H1 (cell line): ENCODE results near the gene CEACAM6. TPM values are rescaled to one million over a fixed set of nuclear protein-coding genes. Genes with fewer than 3 reads are reported as not detected.

ENCODE experiments used
- CTCF ChIA-PET: fragments of 300-600 bp; sonication (Branson Sonifier 250); formaldehyde crosslinking; loops from one replicate; lab custom pipeline; 2021; ENCODE audit not compliant: partially characterized antibody; lab: Charles Lee
- POLR2A ChIA-PET: fragments of 300-600 bp; sonication (Branson Sonifier 250); formaldehyde crosslinking; loops from one replicate; lab custom pipeline; 2021; ENCODE audit warnings: inconsistent platforms; ENCODE audit not compliant: partially characterized antibody; lab: Charles Lee
- DNase-seq, 2 experiments: peaks; one replicate each; pipeline versions ENCODE4 v3.0.0 to v3.0.0-alpha.2; 2010 to 2022; ENCODE audit warnings: low spot score in 2 of 2, low read depth in 1 of 2, mixed read lengths in 1 of 2
- FAIRE-seq: peaks from 2 replicates; lab custom pipeline; 2011; peaks lifted over from hg19 to GRCh38; lab: Jason Lieb, UNC
- H2AFZ ChIP-seq: 2 replicates; pipeline ENCODE4 v1.8.1; 2012; ENCODE audit warnings: low read length, inconsistent platforms
- H2AK5ac ChIP-seq: 2 replicates; pipeline ENCODE4 v1.6.1; 2013; ENCODE audit warnings: low read depth, low read length
- H2BK120ac ChIP-seq: replicated peaks from 2 replicates; pipeline ENCODE3; 2013; ENCODE audit warnings: low read depth, low read length, inconsistent platforms
- H2BK12ac ChIP-seq: 2 replicates; pipeline ENCODE4 v1.6.1; 2013; ENCODE audit warnings: low read depth, low read length
- H2BK15ac ChIP-seq: 2 replicates; pipeline ENCODE4 v1.6.1; 2013; ENCODE audit warnings: low read length
- H2BK20ac ChIP-seq: 2 replicates; pipeline ENCODE4 v1.6.1; 2013; ENCODE audit warnings: low read length
- H2BK5ac ChIP-seq: 2 replicates; pipeline ENCODE4 v1.6.1; 2013; ENCODE audit warnings: low read depth, low read length
- H3K14ac ChIP-seq: 2 replicates; pipeline ENCODE4 v1.6.1; 2013; ENCODE audit warnings: inconsistent platforms; ENCODE audit not compliant: insufficient read length
- H3K18ac ChIP-seq: 2 replicates; pipeline ENCODE4 v1.6.1; 2013; ENCODE audit warnings: low read length; ENCODE audit errors: extremely low read depth
- H3K23ac ChIP-seq: 2 replicates; pipeline ENCODE4 v1.6.1; 2013; ENCODE audit warnings: inconsistent platforms; ENCODE audit not compliant: insufficient read length
- H3K23me2 ChIP-seq: 2 replicates; pipeline ENCODE4 v1.6.1; 2013; ENCODE audit warnings: low read depth, low read length
- H3K27ac ChIP-seq: 2 replicates; pipeline ENCODE4 v1.6.1; 2011; ENCODE audit warnings: low read depth, low read length, inconsistent platforms
- H3K27me3 ChIP-seq, 4 experiments: replicated peaks in 1 of 4; 1 replicate in 1 of 4; 2 replicates in 3 of 4; pipeline versions ENCODE4 v1.6.1 to v1.8.1; 2011 to 2013; ENCODE audit warnings: low read length in 3 of 4, mild to moderate bottlenecking in 3 of 4, inconsistent platforms in 2 of 4, mixed read lengths in 2 of 4, moderate library complexity in 1 of 4; ENCODE audit not compliant: control insufficient read depth in 3 of 4, insufficient read depth in 3 of 4; ENCODE audit errors: extremely low read depth in 1 of 4
- H3K36me3 ChIP-seq, 4 experiments: 2 replicates each; pipeline versions ENCODE4 v1.6.1 to v1.8.1; 2011 to 2013; ENCODE audit warnings: mild to moderate bottlenecking in 4 of 4, low read length in 3 of 4, moderate library complexity in 2 of 4, control low read depth in 1 of 4, inconsistent platforms in 1 of 4; ENCODE audit not compliant: insufficient read depth in 4 of 4, control insufficient read depth in 2 of 4
- H3K4ac ChIP-seq: replicated peaks from 2 replicates; pipeline ENCODE3; 2013; ENCODE audit warnings: low read length, low read depth, mixed read lengths, inconsistent platforms; ENCODE audit not compliant: insufficient read length
- H3K4me1 ChIP-seq, 4 experiments: replicated peaks in 1 of 4; 1 replicate in 1 of 4; 2 replicates in 3 of 4; pipeline versions ENCODE4 v1.6.1 to v1.8.1; 2011 to 2013; ENCODE audit warnings: low read length in 3 of 4, inconsistent platforms in 2 of 4, mixed read lengths in 1 of 4; ENCODE audit not compliant: insufficient read depth in 4 of 4, control insufficient read depth in 3 of 4
- H3K4me2 ChIP-seq, 2 experiments: 2 replicates each; pipeline versions ENCODE4 v1.6.1 to v1.8.1; 2011 to 2013; ENCODE audit warnings: low read depth in 2 of 2, low read length in 2 of 2, control low read depth in 1 of 2, inconsistent platforms in 1 of 2, mild to moderate bottlenecking in 1 of 2; ENCODE audit not compliant: insufficient read depth in 1 of 2
- H3K4me3 ChIP-seq, 4 experiments: fragments of 200-600, 300-600 bp in 1 of 4; sonication (generic), shearing (Covaris generic), sonication (Bioruptor Twin) in 1 of 4; 2 replicates each; pipeline versions ENCODE4 v1.5.1 to v1.8.1; 2011 to 2016; ENCODE audit warnings: low read length in 4 of 4, low read depth in 3 of 4, control low read depth in 2 of 4, inconsistent platforms in 2 of 4, mild to moderate bottlenecking in 2 of 4, mixed read lengths in 1 of 4, moderate library complexity in 1 of 4; ENCODE audit not compliant: insufficient read depth in 2 of 4; ENCODE audit errors: extremely low read depth in 1 of 4
- H3K56ac ChIP-seq: replicated peaks from 2 replicates; pipeline ENCODE3; 2013; ENCODE audit warnings: low read depth, mild to moderate bottlenecking, mixed read lengths, low read length, inconsistent platforms; ENCODE audit not compliant: insufficient read length
- H3K79me1 ChIP-seq: 2 replicates; pipeline ENCODE4 v1.6.1; 2013; ENCODE audit warnings: low read depth, low read length, control low read depth
- H3K79me2 ChIP-seq, 2 experiments: 2 replicates each; pipeline versions ENCODE4 v1.6.1 to v1.8.1; 2012 to 2013; ENCODE audit warnings: low read length in 2 of 2, mild to moderate bottlenecking in 2 of 2, inconsistent platforms in 1 of 2; ENCODE audit not compliant: insufficient read depth in 2 of 2, control insufficient read depth in 1 of 2
- H3K9ac ChIP-seq, 4 experiments: replicated peaks in 1 of 4; 1 replicate in 1 of 4; 2 replicates in 3 of 4; pipeline versions ENCODE4 v1.6.1 to v1.8.1; 2011 to 2013; ENCODE audit warnings: low read depth in 3 of 4, low read length in 3 of 4, control low read depth in 2 of 4, mild to moderate bottlenecking in 2 of 4, moderate library complexity in 2 of 4, inconsistent platforms in 1 of 4; ENCODE audit errors: extremely low read depth in 1 of 4
- H3K9me3 ChIP-seq, 2 experiments: 2 replicates each; pipeline versions ENCODE4 v1.6.1 to v1.8.1; 2012 to 2013; ENCODE audit warnings: mild to moderate bottlenecking in 2 of 2, moderate library complexity in 2 of 2, control low read depth in 1 of 2, inconsistent platforms in 1 of 2, low read depth in 1 of 2, low read length in 1 of 2, mixed read lengths in 1 of 2; ENCODE audit not compliant: insufficient read depth in 2 of 2
- H4K20me1 ChIP-seq, 2 experiments: replicated peaks in 1 of 2; 2 replicates each; pipeline versions ENCODE3 to v1.8.1; 2011 to 2013; ENCODE audit warnings: inconsistent platforms in 2 of 2, low read length in 2 of 2, mild to moderate bottlenecking in 1 of 2; ENCODE audit not compliant: insufficient read depth in 2 of 2, control insufficient read depth in 1 of 2
- H4K5ac ChIP-seq: 2 replicates; pipeline ENCODE4 v1.6.1; 2013; ENCODE audit warnings: low read length, low read depth, mixed read lengths, inconsistent platforms; ENCODE audit not compliant: insufficient read length
- H4K8ac ChIP-seq: 2 replicates; pipeline ENCODE4 v1.8.0; 2013; ENCODE audit warnings: mild to moderate bottlenecking, moderate library complexity, low read length, inconsistent platforms; ENCODE audit not compliant: insufficient read depth; ENCODE audit errors: extremely low read depth
- H4K91ac ChIP-seq: replicated peaks from 2 replicates; pipeline ENCODE3; 2013; ENCODE audit warnings: low read length, mixed read lengths, inconsistent platforms; ENCODE audit not compliant: insufficient read length
- HDAC2 ChIP-seq, 2 experiments: fragments of 300-600 bp in 1 of 2; sonication (generic) in 1 of 2; IDR thresholded peaks; 2 replicates each; pipeline ENCODE4 v1.6.1; 2011 to 2012; ENCODE audit warnings: low read depth in 2 of 2, low read length in 2 of 2, mild to moderate bottlenecking in 2 of 2, moderate library complexity in 2 of 2, borderline replicate concordance in 1 of 2, inconsistent platforms in 1 of 2
- POLR2A ChIP-seq, 2 experiments: IDR thresholded peaks; 1 replicate in 1 of 2; 2 replicates in 1 of 2; pipeline ENCODE4 v1.6.1; 2011; ENCODE audit warnings: low read depth in 2 of 2, low read length in 2 of 2, mild to moderate bottlenecking in 2 of 2; ENCODE audit errors: control extremely low read depth in 1 of 2
- POLR2AphosphoS5 ChIP-seq: IDR thresholded peaks from 2 replicates; pipeline ENCODE4 v1.6.1; 2011; ENCODE audit warnings: low read depth, low read length
- SRF ChIP-seq: IDR thresholded peaks from 2 replicates; pipeline ENCODE4 v1.6.1; 2011; ENCODE audit warnings: mild to moderate bottlenecking, low read depth, low read length, moderate library complexity
- WGBS, 2 experiments: shearing (Covaris generic) in 1 of 2; methylation state at CpG; one replicate each; pipeline versions ENCODE4 v1.1.6 to v1.1.7; 2013 to 2015; ENCODE audit warnings: low lambda C conversion rate in 2 of 2, mixed read lengths in 2 of 2, inconsistent platforms in 1 of 2, low coverage in 1 of 2, missing lambda C conversion rate in 1 of 2; ENCODE audit not compliant: insufficient replicate concordance in 2 of 2, insufficient coverage in 1 of 2, insufficient read length in 1 of 2; ENCODE audit errors: extremely low coverage in 1 of 2, missing lambda C conversion rate in 1 of 2; 5-methylcytosine and 5-hydroxymethylcytosine counted together
- polyA plus RNA-seq, 7 experiments: library from polyadenylated mRNA; depleted of rRNA in 3 of 7; stranded (reverse) in 5 of 7; unstranded in 2 of 7; fragments of >200 nt in 5 of 7; fragments of 200-250 nt in 2 of 7; gene quantifications; 1 replicate in 5 of 7; 2 replicates in 1 of 7; 4 replicates in 1 of 7; pipeline versions ENCODE4 v1.2.1 to v1.2.3, GENCODE V29; 2011 to 2013; ENCODE audit warnings: missing spikeins in 2 of 7, mixed read lengths in 2 of 7
- total RNA-seq: library from RNA; stranded (reverse); fragmentation: NEBNext Ultra II Directional; extraction: Animal tissue kit (Norgen Biotek cat#: 25700); gene quantifications from 2 replicates; pipeline ENCODE4 v1.2.1, GENCODE V29; 2021

CEACAM6 gene
- total and polyA plus RNA-seq, 2 of the 8 experiments (the other 6 are each of a cell fraction or from before 2014, with no cell fraction given), result not detected

DNA sequence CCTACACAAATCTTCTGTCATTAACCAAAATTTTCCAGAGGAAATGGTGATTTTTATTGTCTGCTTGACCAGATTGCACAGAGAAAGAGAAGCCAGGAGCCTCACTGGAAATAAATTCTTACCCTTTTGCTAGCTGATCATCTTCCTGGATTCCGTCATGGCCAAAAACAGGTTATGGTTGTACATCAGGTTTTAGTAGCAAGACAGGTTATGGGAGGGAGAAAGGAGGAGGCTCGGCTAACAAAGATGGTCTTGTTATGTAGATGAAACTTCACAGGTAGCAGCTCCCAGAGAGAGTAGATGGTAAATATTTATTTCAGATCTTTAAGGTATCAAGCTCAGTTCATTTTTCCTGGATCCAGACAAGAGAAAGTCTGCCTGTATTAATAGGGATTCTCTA is 21.4 kb downstream of the CEACAM6 start:
- no peak overlapping the region for H2AFZ ChIP-seq
- POLR2A ChIA-PET, result no interaction called here
- no peak overlapping the region for H3K4me2 ChIP-seq

More for the DNA sequence above, 21.4 kb downstream of the CEACAM6 start:
- DNase-seq (no peak), FAIRE-seq (no peak)
- TF ChIP-seq POLR2A (IDR thresholded peaks at IDR 0.05; ENCODE audit: control extremely low read depth in 1 of 2, low read depth in 2 of 2, low read length in 2 of 2) (no peak), HDAC2 (IDR thresholded peaks at IDR 0.05; ENCODE audit: borderline replicate concordance in 1 of 2, low read depth in 2 of 2, low read length in 2 of 2) (no peak), SRF (no peak), POLR2AphosphoS5 (no peak)
- H2BK15ac ChIP-seq, result no peak overlapping the region
- H3K79me2 ChIP-seq, result no peaks in the 10 kb centered on the region
- H2BK12ac ChIP-seq, result no peak overlapping the region
- no peaks in the 10 kb centered on the region for H3K36me3 ChIP-seq
- H3K23me2 ChIP-seq, result 0 out of 2 replicates have a peak, but pooled peaks cover 2% of the 10 kb centered on the region
- no peak overlapping the region for H2BK5ac ChIP-seq
- 67% methylated on average over 2 of the region's 2 CpGs; no CpG with 5 or more reads in 1 of the 2 experiments for WGBS, 2 experiments
- no peak overlapping the region for H3K56ac ChIP-seq
- H3K14ac ChIP-seq, result no peak overlapping the region
- H3K9ac ChIP-seq, result no peak overlapping the region
- H3K4me3 ChIP-seq, result no peak overlapping the region
- H3K4ac ChIP-seq, result no peak overlapping the region
- no peak overlapping the region for H2AK5ac ChIP-seq
- no peak overlapping the region for H2BK120ac ChIP-seq
- no peak overlapping the region for H2BK20ac ChIP-seq
- no peaks in the 10 kb centered on the region for H3K27me3 ChIP-seq
- H4K5ac ChIP-seq, result no peak overlapping the region
- no peaks in the 10 kb centered on the region for H4K20me1 ChIP-seq
- H4K8ac ChIP-seq, result no peak overlapping the region
- H3K27ac ChIP-seq, result no peak overlapping the region
- H3K4me1 ChIP-seq, result no peaks in the 10 kb centered on the region; a peak in 1 of 7 replicates
- H4K91ac ChIP-seq, result no peak overlapping the region
- H3K9me3 ChIP-seq, result peaks cover 53 to 72% of the 10 kb centered on the region in 2 experiments
- H3K18ac ChIP-seq, result no peak overlapping the region
- H3K23ac ChIP-seq, result no peak overlapping the region
- no peaks in the 10 kb centered on the region for H3K79me1 ChIP-seq
- CTCF ChIA-PET, result interaction anchor here (0.6 to 1.0 kb wide), 2 partner anchors 9 to 17 kb away, joined by 3 read pairs; no protein-coding TSS in a partner anchor
